ENCODE results near the gene TRPT1.

TRPT1 gene

GRCh38 chr11:64233913-64234586 lies 8.1 kb upstream of the TRPT1 start, which contains the start of gene VEGFB:
Gene VEGFB, plus strand, starts transcription at chr11:64234584. Its CDS starts 250 bp downstream, at chr11:64234834.
- Histone ChIP-seq H3F3A (ENCODE audit: control insufficient read depth, insufficient read depth) (peaks cover 37% of the 10 kb centered on the region), H3K9me3 (ENCODE audit: control insufficient read depth, insufficient read depth, low read length) (no peaks in the 10 kb centered on the region), H3K4me3 (ENCODE audit: low read length) (peak within 1 kb of the TSS; percentile 90), H3K9me2 (replicated peaks; ENCODE audit: control insufficient read depth, low read length) (no peaks in the 10 kb centered on the region), H3K27ac (ENCODE audit: low read depth, low read length) (peak within 1 kb of the TSS; percentile 44), H3K27me3 (ENCODE audit: control insufficient read depth, low read length) (no peaks in the 10 kb centered on the region), H3K4me1 (ENCODE audit: control insufficient read depth, low read length) (peaks cover 78% of the 10 kb centered on the region), H3K79me2 (ENCODE audit: control insufficient read depth, low read length) (peaks cover 33% of the 10 kb centered on the region), H4K20me1 (ENCODE audit: control insufficient read depth, insufficient read depth, low read depth, low read length) (no peaks in the 10 kb centered on the region; the same call in 1 of the 2 replicates), H3K36me3 (ENCODE audit: control insufficient read depth, low read length) (peaks cover 38% of the 10 kb centered on the region), H3K4me2 (ENCODE audit: low read length) (peak within 1 kb of the TSS; percentile 98)
- TF ChIP-seq CTCF (IDR thresholded peaks at IDR 0.05; ENCODE audit: low read depth, low read length, poor library complexity, severe bottlenecking): no peak
- no peak for TF ChIP-seq EZH2phosphoT487 (IDR thresholded peaks at IDR 0.05; ENCODE audit: borderline replicate concordance, low read length)

GRCh38 chr11:64232967-64233315 lies 7.0 kb upstream of the TRPT1 start:
- no peak overlapping the region for H3K4me2 ChIP-seq (ENCODE audit: low read length)
- H3K4me1 ChIP-seq (ENCODE audit: control insufficient read depth, low read length): peaks cover 77% of the 10 kb centered on the region
- peaks cover 29% of the 10 kb centered on the region for H3K36me3 ChIP-seq (ENCODE audit: control insufficient read depth, low read length)
- H3K9me3 ChIP-seq (ENCODE audit: control insufficient read depth, insufficient read depth, low read length): no peaks in the 10 kb centered on the region
- H3K4me3 ChIP-seq (ENCODE audit: low read length): no peak overlapping the region
- no peak overlapping the region for H3K27ac ChIP-seq (ENCODE audit: low read depth, low read length)
- peaks cover 36% of the 10 kb centered on the region for H3K79me2 ChIP-seq (ENCODE audit: control insufficient read depth, low read length)
- H3K9me2 ChIP-seq (replicated peaks; ENCODE audit: control insufficient read depth, low read length): no peaks in the 10 kb centered on the region
- peaks cover 29% of the 10 kb centered on the region for H3F3A ChIP-seq (ENCODE audit: control insufficient read depth, insufficient read depth)
- no peak for TF ChIP-seq EZH2phosphoT487 (IDR thresholded peaks at IDR 0.05; ENCODE audit: borderline replicate concordance, low read length)
- TF ChIP-seq CTCF (IDR thresholded peaks at IDR 0.05; ENCODE audit: low read depth, low read length, poor library complexity, severe bottlenecking): no peak
- H4K20me1 ChIP-seq (ENCODE audit: control insufficient read depth, insufficient read depth, low read depth, low read length): no peaks in the 10 kb centered on the region; the same call in 1 of the 2 replicates
- H3K27me3 ChIP-seq (ENCODE audit: control insufficient read depth, low read length): no peaks in the 10 kb centered on the region

GRCh38 chr11:64232182-64232966 lies 6.4 kb upstream of the TRPT1 start:
- peaks cover 24% of the 10 kb centered on the region for H3F3A ChIP-seq (ENCODE audit: control insufficient read depth, insufficient read depth)
- H3K4me3 ChIP-seq (ENCODE audit: low read length): 0 out of 2 replicates have a peak overlapping the region, but pooled peaks have one; percentile 89
- H3K79me2 ChIP-seq (ENCODE audit: control insufficient read depth, low read length): peaks cover 39% of the 10 kb centered on the region
- TF ChIP-seq EZH2phosphoT487 (IDR thresholded peaks at IDR 0.05; ENCODE audit: borderline replicate concordance, low read length): no peak
- no peak for TF ChIP-seq CTCF (IDR thresholded peaks at IDR 0.05; ENCODE audit: low read depth, low read length, poor library complexity, severe bottlenecking)
- peak overlapping the region; percentile 97; the same call in 1 of the 2 replicates for H3K4me2 ChIP-seq (ENCODE audit: low read length)
- H3K4me1 ChIP-seq (ENCODE audit: control insufficient read depth, low read length): peaks cover 76% of the 10 kb centered on the region
- H3K27me3 ChIP-seq (ENCODE audit: control insufficient read depth, low read length): no peaks in the 10 kb centered on the region
- H3K27ac ChIP-seq (ENCODE audit: low read depth, low read length): no peak overlapping the region
- H3K9me2 ChIP-seq (replicated peaks; ENCODE audit: control insufficient read depth, low read length): no peaks in the 10 kb centered on the region
- no peaks in the 10 kb centered on the region for H3K9me3 ChIP-seq (ENCODE audit: control insufficient read depth, insufficient read depth, low read length)
- H4K20me1 ChIP-seq (ENCODE audit: control insufficient read depth, insufficient read depth, low read depth, low read length): no peaks in the 10 kb centered on the region; the same call in 1 of the 2 replicates
- H3K36me3 ChIP-seq (ENCODE audit: control insufficient read depth, low read length): peaks cover 23% of the 10 kb centered on the region
